Fibroblast of lung (primary cell): ENCODE measurements around the gene ARMC9.

ENCODE experiments used
- CTCF ChIP-seq, 2 donors: IDR thresholded peaks in 1 of 2; conservative IDR thresholded peaks in 1 of 2; 1 replicate in 1 of 2; 2 replicates in 1 of 2; pipeline ENCODE4 v1.5.1; 2011 to 2012; ENCODE audit warnings: low read length in 2 of 2, control low read depth in 1 of 2, inconsistent platforms in 1 of 2, low read depth in 1 of 2, mild to moderate bottlenecking in 1 of 2
- EZH2 ChIP-seq: IDR thresholded peaks from 2 replicates; pipeline ENCODE4 v1.5.1; 2012; ENCODE audit warnings: low read length, control low read depth, mild to moderate bottlenecking; ENCODE audit errors: missing control alignments

- TF ChIP-seq CTCF (conservative IDR thresholded peaks at IDR 0.05 in 1 of 2, IDR thresholded peaks at IDR 0.05 in 1 of 2; ENCODE audit: low read depth in 1 of 2, low read length in 2 of 2) (no peak), EZH2 (no peak)
These were observed 148.7 kb downstream of the ARMC9 start for GRCh38 chr2:231347081-231347480.
